ENCODE results near the gene PDHX. TPM values are rescaled to one million over a fixed set of nuclear protein-coding genes. Genes with fewer than 3 reads are reported as not detected.

Gene PDHX
- total RNA-seq, 1 experiment from 2014 or later = 43.4 TPM

- TF ChIP-seq ZMAT4 (CRISPR knock-in tag; IDR thresholded peaks at IDR 0.05) (no peak), SMAD3 (CRISPR knock-in tag; IDR thresholded peaks at IDR 0.05; ENCODE audit: borderline replicate concordance) (no peak), HMGXB4 (CRISPR knock-in tag; IDR thresholded peaks at IDR 0.05) (no peak), SOX15 (CRISPR knock-in tag; IDR thresholded peaks at IDR 0.05) (no peak), CREM (CRISPR knock-in tag; IDR thresholded peaks at IDR 0.05) (no peak), ZNF425 (CRISPR knock-in tag; conservative IDR thresholded peaks at IDR 0.05) (no peak), NR1H2 (CRISPR knock-in tag; IDR thresholded peaks at IDR 0.05) (no peak), CREB1 (CRISPR knock-in tag; IDR thresholded peaks at IDR 0.05) (no peak), CDX4 (CRISPR knock-in tag; IDR thresholded peaks at IDR 0.05; ENCODE audit: borderline replicate concordance) (no peak), NR3C1 (CRISPR knock-in tag; conservative IDR thresholded peaks at IDR 0.05; ENCODE audit: low read depth) (no peak), ZSCAN18 (CRISPR knock-in tag; IDR thresholded peaks at IDR 0.05) (no peak), RELA (CRISPR knock-in tag; IDR thresholded peaks at IDR 0.05; ENCODE audit: borderline replicate concordance) (no peak)
Observed at GRCh38 chr11:34975482-34975881, 59.1 kb downstream of the PDHX start (continued).

GRCh38 chr11:34976496-34977088 lies 60.2 kb downstream of the PDHX start:
- TF ChIP-seq ZNF317 (CRISPR knock-in tag; IDR thresholded peaks at IDR 0.05; ENCODE audit: borderline replicate concordance, low read depth) (no peak), ZNF232 (CRISPR knock-in tag; IDR thresholded peaks at IDR 0.05) (no peak), JUN (CRISPR knock-in tag; IDR thresholded peaks at IDR 0.05) (no peak), E2F4 (CRISPR knock-in tag; IDR thresholded peaks at IDR 0.05; ENCODE audit: borderline replicate concordance, low read depth) (no peak), ETV6 (CRISPR knock-in tag; IDR thresholded peaks at IDR 0.05) (no peak), ZNF121 (CRISPR knock-in tag; IDR thresholded peaks at IDR 0.05) (no peak)
- Mint-ChIP-seq H3K4me1 (peaks cover 14% of the 10 kb centered on the region), H3K9me3 (peaks cover 3% of the 10 kb centered on the region), H3K4me3 (no peak overlapping the region), H3K27ac (no peak overlapping the region), H3K27me3 (ENCODE audit: low read depth) (no peaks in the 10 kb centered on the region), H3K36me3 (peaks cover 22% of the 10 kb centered on the region)
- CTCF ChIA-PET = interaction anchor here (1.3 kb wide), 1 partner anchor 415 kb away, joined by 3 read pairs; no protein-coding TSS in a partner anchor
- POLR2A ChIA-PET = no interaction called here
- DNase-seq (ENCODE audit: low spot score) = no peak
- no peak for ATAC-seq
